GM12878 (cell line): ENCODE data around the gene SESN1.

Experiments used
- CHD4 ChIP-seq: fragments of 200-600 bp; sonication (generic); IDR thresholded peaks from 2 replicates; pipeline ENCODE4 v1.6.1; 2016; ENCODE audit warnings: mild to moderate bottlenecking
- CTCF ChIP-seq, 3 experiments: IDR thresholded peaks in 2 of 3; conservative IDR thresholded peaks in 1 of 3; 2 replicates each; pipeline ENCODE4 v1.5.1; 2011; ENCODE audit warnings: low read depth in 3 of 3, low read length in 3 of 3, mild to moderate bottlenecking in 3 of 3, control low read depth in 2 of 3, moderate library complexity in 2 of 3, inconsistent platforms in 1 of 3, mixed read lengths in 1 of 3; ENCODE audit not compliant: control insufficient read depth in 2 of 3, insufficient read depth in 1 of 3; ENCODE audit errors: extremely low read depth in 1 of 3
- EP300 ChIP-seq, 2 experiments: fragments of 150-350 bp in 1 of 2; IDR thresholded peaks; 2 replicates each; pipeline ENCODE4 v1.6.1; 2011 to 2012; ENCODE audit warnings: low read depth in 2 of 2, low read length in 2 of 2, borderline replicate concordance in 1 of 2, improper control_type of control experiment in 1 of 2, inconsistent platforms in 1 of 2; ENCODE audit not compliant: control insufficient read depth in 1 of 2
- EZH2 ChIP-seq: IDR thresholded peaks from 2 replicates; pipeline ENCODE4 v1.6.1; 2012; ENCODE audit warnings: low read depth, mild to moderate bottlenecking, control low read depth, inconsistent platforms, low read length, borderline replicate concordance; ENCODE audit not compliant: control insufficient read depth
- HDAC2 ChIP-seq: fragments of 200-600 bp; sonication (generic); IDR thresholded peaks from 2 replicates; pipeline ENCODE4 v1.6.1; 2017
- JUND ChIP-seq: IDR thresholded peaks from 2 replicates; pipeline ENCODE4 v1.6.1; 2012; ENCODE audit warnings: low read depth, mild to moderate bottlenecking, low read length, improper control_type of control experiment, moderate library complexity
- MLLT1 ChIP-seq: fragments of 450-650 bp; IDR thresholded peaks from 2 replicates; pipeline ENCODE4 v1.6.1; 2016; ENCODE audit warnings: mild to moderate bottlenecking
- POLR2A ChIP-seq: IDR thresholded peaks from 2 replicates; pipeline ENCODE4 v1.6.1; 2011; ENCODE audit warnings: low read depth, mild to moderate bottlenecking, low read length
- POLR2AphosphoS5 ChIP-seq: IDR thresholded peaks from 2 replicates; pipeline ENCODE4 v1.6.1; 2011; ENCODE audit warnings: mild to moderate bottlenecking, low read length, inconsistent platforms
- RAD21 ChIP-seq: IDR thresholded peaks from 2 replicates; pipeline ENCODE4 v1.6.1; 2011; ENCODE audit warnings: mild to moderate bottlenecking, low read depth, low read length, moderate library complexity; ENCODE audit not compliant: insufficient read depth
- SMC3 ChIP-seq: IDR thresholded peaks from 2 replicates; pipeline ENCODE4 v1.6.1; 2011; ENCODE audit warnings: low read length, improper control_type of control experiment, borderline replicate concordance
- TCF12 ChIP-seq: IDR thresholded peaks from 2 replicates; pipeline ENCODE4 v1.6.1; 2011; ENCODE audit warnings: low read depth, mild to moderate bottlenecking, low read length

- TF ChIP-seq EP300 (IDR thresholded peaks at IDR 0.05; ENCODE audit: borderline replicate concordance in 1 of 2, control insufficient read depth in 1 of 2, low read depth in 2 of 2, low read length in 2 of 2) = no peak
- no peak for TF ChIP-seq CHD4
- TF ChIP-seq TCF12 = no peak
- no peak for TF ChIP-seq RAD21
- no peak for TF ChIP-seq CTCF (IDR thresholded peaks at IDR 0.05 in 2 of 3, conservative IDR thresholded peaks at IDR 0.05 in 1 of 3; ENCODE audit: control insufficient read depth in 2 of 3, extremely low read depth in 1 of 3, insufficient read depth in 1 of 3, low read depth in 3 of 3, low read length in 3 of 3)
- TF ChIP-seq EZH2 = no peak
- TF ChIP-seq HDAC2 = no peak
- TF ChIP-seq JUND = no peak
- no peak for TF ChIP-seq POLR2AphosphoS5
- no peak for TF ChIP-seq MLLT1
- TF ChIP-seq SMC3 = no peak
- no peak for TF ChIP-seq POLR2A
Measured at GRCh38 chr6:108951351-108951953, 143.2 kb downstream of the SESN1 start.
